ENCODE measurements around the gene TMEM171.

The TMEM171 gene

GRCh38 chr5:73121119-73121463 lies 716 bp downstream of the TMEM171 start:
- DNase-seq = peak; percentile 57

GRCh38 chr5:73122875-73123810 lies 2.8 kb downstream of the TMEM171 start:
- DNase-seq = peak; percentile 86

GRCh38 chr5:73125289-73125688 lies 4.9 kb downstream of the TMEM171 start:
- DNase-seq = no peak

GRCh38 chr5:73126381-73126780 lies 6.0 kb downstream of the TMEM171 start:
- DNase-seq = no peak

GRCh38 chr5:73126957-73127356 lies 6.6 kb downstream of the TMEM171 start:
- no peak for DNase-seq

GRCh38 chr5:73129143-73129542 lies 8.8 kb downstream of the TMEM171 start:
- DNase-seq = no peak

- DNase-seq = no peak
Measured at GRCh38 chr5:73130811-73131210, 10.4 kb downstream of the TMEM171 start.

- no peak for DNase-seq
Measured at GRCh38 chr5:73131711-73132425, 11.5 kb downstream of the TMEM171 start.

GRCh38 chr5:73132759-73133158 lies 12.4 kb downstream of the TMEM171 start:
- no peak for DNase-seq

GRCh38 chr5:73135021-73135420 lies 14.6 kb downstream of the TMEM171 start:
- no peak for DNase-seq

GRCh38 chr5:73135429-73136054 lies 15.2 kb downstream of the TMEM171 start:
- DNase-seq = peak; percentile 77

- DNase-seq = peak; percentile 82
Measured at GRCh38 chr5:73136055-73136562, 15.7 kb downstream of the TMEM171 start.

- no peak for DNase-seq
Measured at GRCh38 chr5:73137563-73138530, 17.5 kb downstream of the TMEM171 start.

- no peak for DNase-seq
Measured at GRCh38 chr5:73139485-73139884, 19.1 kb downstream of the TMEM171 start.

GRCh38 chr5:73140801-73141200 lies 20.4 kb downstream of the TMEM171 start:
- no peak for DNase-seq

- DNase-seq = no peak
Measured at GRCh38 chr5:73142035-73142434, 21.7 kb downstream of the TMEM171 start.

GRCh38 chr5:73143716-73144115 lies 23.3 kb downstream of the TMEM171 start:
- no peak for DNase-seq

- DNase-seq = no peak
Measured at GRCh38 chr5:73149540-73149939, 29.2 kb downstream of the TMEM171 start.

- no peak for DNase-seq
Measured at GRCh38 chr5:73150876-73151275, 30.5 kb downstream of the TMEM171 start.

- DNase-seq = peak; percentile 55
Measured at GRCh38 chr5:73151766-73152410, 31.5 kb downstream of the TMEM171 start.

All from fibroblast of skin of scalp (primary cell).